Measurements from ENCODE around the gene CHCHD3.

DNA sequence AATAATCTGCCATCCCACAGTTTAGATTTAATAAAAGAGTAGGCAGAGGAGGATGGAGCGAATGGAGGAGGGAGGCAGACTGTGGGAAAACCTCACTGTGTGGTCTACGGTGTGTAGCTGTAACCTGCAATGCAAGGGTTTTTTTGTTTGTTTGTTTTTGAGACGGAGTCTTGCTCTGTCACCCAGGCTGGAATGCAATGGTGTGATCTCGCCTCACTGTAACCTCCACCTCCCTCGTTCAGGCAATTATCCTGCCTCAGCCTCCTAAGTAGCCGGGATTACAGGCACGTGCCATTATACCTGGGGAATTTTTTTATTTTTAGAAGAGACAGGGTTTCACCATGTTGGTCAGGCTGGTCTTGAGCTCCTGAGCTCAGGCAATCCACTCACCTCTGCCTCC is 321.0 kb downstream of the CHCHD3 start:
- TF ChIP-seq POLR2AphosphoS5 (IDR thresholded peaks at IDR 0.05; ENCODE audit: low read depth, low read length) (no peak), POU2F2 (IDR thresholded peaks at IDR 0.05; ENCODE audit: low read depth, low read length) (no peak), POLR2A (IDR thresholded peaks at IDR 0.05; ENCODE audit: low read depth, low read length) (no peak), TAF1 (IDR thresholded peaks at IDR 0.05; ENCODE audit: low read depth, low read length) (no peak)
